Hepatocyte (in vitro differentiated cells): ENCODE measurements around the gene MSI2. TPM values are rescaled to one million over a fixed set of nuclear protein-coding genes. Genes with fewer than 3 reads are reported as not detected.

Experiments
- DNase-seq: peaks from one replicate; pipeline ENCODE4 v3.0.0-alpha.2; 2016; ENCODE audit warnings: low spot score
- H2AFZ ChIP-seq: fragments of 200-600 bp; sonication (generic); 2 replicates; pipeline ENCODE4 v1.6.0; 2016; ENCODE audit warnings: antibody characterized with exemption, mild to moderate bottlenecking
- H3K27ac ChIP-seq: fragments of 200-600 bp; sonication (generic); 2 replicates; pipeline ENCODE4 v1.5.1; 2016; ENCODE audit warnings: mild to moderate bottlenecking
- H3K27me3 ChIP-seq: fragments of 200-600 bp; sonication (generic); 2 replicates; pipeline ENCODE4 v1.6.1; 2016
- H3K36me3 ChIP-seq: fragments of 200-600 bp; sonication (generic); replicated peaks from 2 replicates; pipeline ENCODE4 v1.5.1; 2016; ENCODE audit warnings: low read depth; ENCODE audit not compliant: insufficient read depth
- H3K4me1 ChIP-seq: fragments of 200-600 bp; sonication (generic); 2 replicates; pipeline ENCODE4 v1.5.1; 2016; ENCODE audit warnings: mild to moderate bottlenecking, moderate library complexity; ENCODE audit not compliant: insufficient read depth
- H3K4me2 ChIP-seq: fragments of 200-600 bp; sonication (generic); 2 replicates; pipeline ENCODE4 v1.6.0; 2016
- H3K4me3 ChIP-seq: fragments of 200-600 bp; sonication (generic); 2 replicates; pipeline ENCODE4 v1.5.1; 2016; ENCODE audit warnings: mild to moderate bottlenecking
- H3K79me2 ChIP-seq: fragments of 200-600 bp; sonication (generic); 2 replicates; pipeline ENCODE4 v1.6.0; 2017; ENCODE audit warnings: mild to moderate bottlenecking
- H3K9me2 ChIP-seq: fragments of 200-600 bp; sonication (generic); replicated peaks from 2 replicates; pipeline ENCODE4 v1.6.0; 2017; ENCODE audit warnings: mild to moderate bottlenecking; ENCODE audit not compliant: insufficient read depth
- H3K9me3 ChIP-seq: fragments of 200-600 bp; sonication (generic); 2 replicates; pipeline ENCODE4 v1.5.1; 2016; ENCODE audit warnings: low read depth, mild to moderate bottlenecking
- H4K20me1 ChIP-seq: fragments of 200-600 bp; sonication (generic); 2 replicates; pipeline ENCODE4 v1.6.0; 2016; ENCODE audit warnings: mild to moderate bottlenecking; ENCODE audit not compliant: insufficient read depth, poor library complexity, severe bottlenecking
- EZH2 ChIP-seq: fragments of 200-600 bp; sonication (generic); IDR thresholded peaks from 2 replicates; pipeline ENCODE4 v1.6.1; 2016; ENCODE audit warnings: antibody characterized with exemption, mild to moderate bottlenecking, borderline replicate concordance
- EZH2phosphoT487 ChIP-seq: fragments of 200-600 bp; sonication (generic); IDR thresholded peaks from one replicate; pipeline ENCODE4 v1.6.1; 2018; ENCODE audit warnings: antibody characterized with exemption, mild to moderate bottlenecking, low read depth, moderate library complexity; ENCODE audit not compliant: unreplicated experiment, severe bottlenecking
- WGBS: methylation state at CpG from one replicate; pipeline ENCODE4 v1.1.6; 2016; ENCODE audit warnings: low lambda C conversion rate; ENCODE audit errors: missing lambda C conversion rate; 5-methylcytosine and 5-hydroxymethylcytosine counted together
- polyA plus RNA-seq: library from polyadenylated mRNA; unstranded; fragments of >200 nt; fragmentation: Nextera tagmentation; extraction: Ambion mirVana; gene quantifications from 2 replicates; pipeline ENCODE4 v1.2.1, GENCODE V29; 2016
- total RNA-seq: library from RNA; depleted of rRNA; stranded (reverse); fragments of >200 nt; gene quantifications from 2 replicates; pipeline ENCODE4 v1.2.3, GENCODE V29; 2014
- TF ChIP-seq, protein P1 (sequence below): fragments of 200-600 bp; sonication (generic); IDR thresholded peaks from 2 replicates; pipeline ENCODE4 v1.5.1; 2016; ENCODE audit warnings: antibody characterized with exemption, mild to moderate bottlenecking; ENCODE audit not compliant: poor library complexity

The MSI2 gene
- total and polyA plus RNA-seq, 2 experiments from 2014 or later = 16.1 to 60.6 TPM

DNA sequence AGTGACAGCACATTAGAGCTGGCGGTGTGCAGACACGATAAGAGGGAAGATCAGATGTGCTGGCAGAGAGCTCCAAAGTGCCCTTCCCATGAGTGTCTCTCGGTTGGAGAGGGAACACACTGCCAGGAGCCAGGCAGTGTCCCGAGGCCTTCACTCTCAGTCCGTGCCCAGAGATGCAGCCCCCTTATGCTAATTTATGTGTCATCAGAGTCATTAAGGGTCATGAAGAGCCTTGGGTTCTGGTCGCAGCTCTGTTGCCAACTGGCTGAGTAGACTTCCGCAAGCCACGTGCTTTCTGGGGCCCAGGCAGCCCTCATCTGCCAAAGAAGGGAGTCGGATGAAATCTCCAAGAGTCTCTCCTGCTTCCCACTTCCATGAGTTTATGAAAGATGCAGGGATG lies 232.5 kb downstream of the MSI2 start:
- Histone ChIP-seq H3K27me3 (no peaks in the 10 kb centered on the region), H3K4me1 (peaks cover 9% of the 10 kb centered on the region), H4K20me1 (no peaks in the 10 kb centered on the region), H3K79me2 (peaks cover 52% of the 10 kb centered on the region), H3K4me2 (no peak overlapping the region), H3K27ac (no peak overlapping the region), H3K9me3 (no peaks in the 10 kb centered on the region), H3K4me3 (no peak overlapping the region), H3K36me3 (no peaks in the 10 kb centered on the region), H2AFZ (no peak overlapping the region), H3K9me2 (no peaks in the 10 kb centered on the region)
- 95% methylated on average over 9 of the region's 9 CpGs for WGBS
- TF ChIP-seq, protein P1, sequence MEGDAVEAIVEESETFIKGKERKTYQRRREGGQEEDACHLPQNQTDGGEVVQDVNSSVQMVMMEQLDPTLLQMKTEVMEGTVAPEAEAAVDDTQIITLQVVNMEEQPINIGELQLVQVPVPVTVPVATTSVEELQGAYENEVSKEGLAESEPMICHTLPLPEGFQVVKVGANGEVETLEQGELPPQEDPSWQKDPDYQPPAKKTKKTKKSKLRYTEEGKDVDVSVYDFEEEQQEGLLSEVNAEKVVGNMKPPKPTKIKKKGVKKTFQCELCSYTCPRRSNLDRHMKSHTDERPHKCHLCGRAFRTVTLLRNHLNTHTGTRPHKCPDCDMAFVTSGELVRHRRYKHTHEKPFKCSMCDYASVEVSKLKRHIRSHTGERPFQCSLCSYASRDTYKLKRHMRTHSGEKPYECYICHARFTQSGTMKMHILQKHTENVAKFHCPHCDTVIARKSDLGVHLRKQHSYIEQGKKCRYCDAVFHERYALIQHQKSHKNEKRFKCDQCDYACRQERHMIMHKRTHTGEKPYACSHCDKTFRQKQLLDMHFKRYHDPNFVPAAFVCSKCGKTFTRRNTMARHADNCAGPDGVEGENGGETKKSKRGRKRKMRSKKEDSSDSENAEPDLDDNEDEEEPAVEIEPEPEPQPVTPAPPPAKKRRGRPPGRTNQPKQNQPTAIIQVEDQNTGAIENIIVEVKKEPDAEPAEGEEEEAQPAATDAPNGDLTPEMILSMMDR = no peak
- TF ChIP-seq EZH2phosphoT487 = no peak
- TF ChIP-seq EZH2 = no peak
- DNase-seq = no peak

DNA sequence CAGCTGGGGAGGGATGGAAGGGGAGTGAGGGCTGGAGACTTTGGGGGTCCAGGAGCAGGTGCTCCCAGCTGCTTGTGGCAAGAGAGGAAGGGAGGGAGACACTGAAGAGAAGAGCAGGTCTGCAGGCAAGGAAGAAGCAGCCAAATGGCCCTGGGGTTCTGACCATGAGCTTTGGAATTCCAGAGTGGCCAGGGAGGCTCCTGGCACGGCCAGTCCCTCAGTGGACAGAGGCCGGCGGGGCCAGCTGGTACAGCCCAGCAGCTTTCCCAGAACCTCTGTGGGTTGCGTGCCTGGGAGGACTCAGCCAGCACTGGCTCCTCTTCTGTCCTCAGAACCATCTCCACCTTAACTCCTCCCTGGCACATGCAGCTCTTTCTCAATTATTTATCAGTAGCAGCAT lies 233.0 kb downstream of the MSI2 start:
- Histone ChIP-seq H3K27me3 (no peaks in the 10 kb centered on the region), H4K20me1 (no peaks in the 10 kb centered on the region), H3K4me3 (no peak overlapping the region), H3K79me2 (peaks cover 49% of the 10 kb centered on the region), H3K4me2 (no peak overlapping the region), H3K9me3 (no peaks in the 10 kb centered on the region), H3K9me2 (no peaks in the 10 kb centered on the region), H3K36me3 (no peaks in the 10 kb centered on the region), H3K4me1 (peaks cover 9% of the 10 kb centered on the region), H2AFZ (no peak overlapping the region), H3K27ac (no peak overlapping the region)
- TF ChIP-seq EZH2 (no peak), EZH2phosphoT487 (no peak)
- TF ChIP-seq, protein P1 = no peak
- DNase-seq = no peak
- WGBS = 100% methylated on average over 4 of the region's 4 CpGs

DNA sequence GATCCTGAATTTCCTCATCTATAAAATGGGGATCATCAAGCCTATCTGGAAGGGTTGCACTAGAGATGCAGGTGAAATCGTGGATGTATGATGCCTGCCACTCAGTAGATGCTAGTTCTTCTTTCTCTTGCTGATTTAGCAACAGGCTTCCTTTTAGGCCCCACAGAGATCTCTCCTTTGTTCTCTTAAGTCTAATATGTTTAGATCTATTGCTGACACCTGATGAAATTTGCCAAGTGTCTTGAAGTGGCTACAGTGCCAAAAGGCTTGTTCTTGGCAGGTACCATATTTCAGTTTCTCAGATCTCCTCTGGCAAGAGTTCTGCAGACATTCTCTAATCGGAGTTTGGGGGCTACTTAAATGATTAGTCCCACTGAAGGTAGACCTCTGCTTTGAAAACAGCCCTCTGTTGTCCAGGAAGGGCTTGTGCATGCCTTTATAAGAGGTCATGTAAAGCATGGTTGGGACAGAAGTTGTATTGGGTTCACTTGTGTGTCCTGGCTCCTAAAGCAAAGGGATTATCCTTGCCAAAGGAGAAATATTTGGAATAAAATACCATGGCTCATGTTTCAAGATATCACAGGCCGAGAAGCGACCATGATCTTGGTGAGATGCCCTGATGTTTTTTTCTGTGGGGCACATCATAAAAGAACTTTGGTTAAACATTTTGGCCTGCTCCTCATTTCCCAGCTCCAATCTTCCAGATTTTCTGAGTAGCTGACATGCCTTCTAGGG lies 234.0 kb downstream of the MSI2 start:
- H3K79me2 ChIP-seq = peaks cover 45% of the 10 kb centered on the region
- no peaks in the 10 kb centered on the region for H3K9me3 ChIP-seq
- H3K9me2 ChIP-seq = no peaks in the 10 kb centered on the region
- no peaks in the 10 kb centered on the region for H3K36me3 ChIP-seq
- H4K20me1 ChIP-seq = no peaks in the 10 kb centered on the region
- no peak overlapping the region for H3K4me3 ChIP-seq
- no peak overlapping the region for H3K4me2 ChIP-seq
- peaks cover 9% of the 10 kb centered on the region for H3K4me1 ChIP-seq
- TF ChIP-seq EZH2phosphoT487 = no peak
- no peak for DNase-seq
- no peak overlapping the region for H3K27ac ChIP-seq
- 87% methylated on average over 4 of the region's 4 CpGs for WGBS
- no peaks in the 10 kb centered on the region for H3K27me3 ChIP-seq
- H2AFZ ChIP-seq = no peak overlapping the region

DNA sequence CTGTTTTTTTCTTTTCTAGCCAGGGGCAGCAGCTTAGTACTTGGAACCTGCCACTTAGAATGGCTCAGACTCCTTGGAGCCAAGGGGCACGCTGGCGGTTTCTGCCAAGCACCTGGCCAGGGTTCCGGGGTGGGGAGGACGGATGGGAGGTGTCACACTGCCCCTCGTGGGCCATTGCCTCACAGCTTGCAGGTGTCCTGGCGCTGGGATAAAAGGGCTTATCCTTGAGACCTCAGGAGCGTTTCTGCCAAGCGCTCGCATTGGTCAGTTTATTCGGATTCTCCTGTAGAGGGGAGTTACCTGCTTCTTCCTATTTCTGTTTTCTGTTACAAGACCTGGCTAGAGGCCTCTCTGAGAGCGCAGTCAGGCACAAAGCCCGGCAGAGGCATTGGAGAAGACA lies 234.6 kb downstream of the MSI2 start:
- Histone ChIP-seq H3K4me2 (no peak overlapping the region), H4K20me1 (no peaks in the 10 kb centered on the region), H3K9me2 (no peaks in the 10 kb centered on the region), H3K27ac (no peak overlapping the region), H3K27me3 (no peaks in the 10 kb centered on the region), H3K9me3 (no peaks in the 10 kb centered on the region), H3K4me1 (peaks cover 9% of the 10 kb centered on the region), H3K79me2 (peaks cover 41% of the 10 kb centered on the region), H2AFZ (no peak overlapping the region), H3K4me3 (no peak overlapping the region), H3K36me3 (no peaks in the 10 kb centered on the region)
- TF ChIP-seq EZH2phosphoT487 = no peak
- TF ChIP-seq EZH2 = no peak
- TF ChIP-seq, protein P1 = no peak
- DNase-seq = no peak
- WGBS = 84% methylated on average over 12 of the region's 12 CpGs
